Activated T-cell treated with anti-CD3 and anti-CD28 coated beads, Interleukin-2, amount 50 U/mL, for 4 hours (primary cell): ENCODE measurements around the gene INVS. TPM values are rescaled to one million over a fixed set of nuclear protein-coding genes. Genes with fewer than 3 reads are reported as not detected.
"Not testable (repeated sequence)": the region's sequence is repeated elsewhere in the genome, so short reads cannot be mapped to it uniquely, and the experiment has no call there.

ENCODE experiments used
- ATAC-seq, 2 donors: fragments of 200-7000 bp; cut with Tn5 transposase; one replicate each; pipeline ENCODE4 v1.10.0; 2021
- DNase-seq: peaks from one replicate; pipeline ENCODE4 v3.0.0-alpha.2; 2020
- H3K27me3 Mint-ChIP-seq: one replicate; pipeline ENCODE4 v1.8.0; 2021; ENCODE audit warnings: low read depth, mixed read lengths
- H3K36me3 Mint-ChIP-seq: one replicate; pipeline ENCODE4 v1.8.0; 2022; ENCODE audit warnings: mixed read lengths; ENCODE audit not compliant: insufficient read depth
- H3K4me1 Mint-ChIP-seq: one replicate; pipeline ENCODE4 v1.8.0; 2021; ENCODE audit warnings: low read depth, mixed read lengths
- H3K4me3 Mint-ChIP-seq: one replicate; pipeline ENCODE4 v1.8.0; 2021; ENCODE audit warnings: mild to moderate bottlenecking, moderate library complexity, mixed read lengths
- H3K9me3 Mint-ChIP-seq: one replicate; pipeline ENCODE4 v1.8.0; 2021; ENCODE audit warnings: mixed read lengths
- total RNA-seq, 3 donors: library from RNA; stranded (reverse); gene quantifications; one replicate each; pipeline ENCODE4 v1.2.1, GENCODE V29; 2021

Gene INVS
- total RNA-seq, 3 donors from 2014 or later: 10.2 to 11.1 (median 10.4) TPM

DNA sequence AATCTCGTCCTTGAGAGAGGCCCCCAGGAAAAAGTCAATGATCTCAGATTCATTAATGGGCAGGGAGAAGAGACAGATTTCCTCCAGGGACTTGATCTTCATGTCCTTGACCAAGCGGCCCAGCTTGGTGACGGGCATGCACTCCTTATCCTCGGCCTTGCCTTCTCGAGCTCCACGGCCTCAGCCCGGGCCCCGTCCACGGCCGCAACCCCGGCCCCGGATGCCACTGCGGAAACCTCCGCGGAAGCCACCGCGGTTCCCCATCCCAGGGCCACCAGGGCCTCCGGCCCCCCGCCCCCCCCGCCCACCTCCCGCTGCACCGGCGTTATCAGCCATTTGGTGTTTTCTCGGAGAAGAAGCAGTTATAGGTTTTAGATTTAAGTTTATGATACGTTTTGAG is 18.3 kb downstream of the INVS start:
- Mint-ChIP-seq H3K27me3 (no peaks in the 10 kb centered on the region), H3K9me3 (no peaks in the 10 kb centered on the region), H3K4me3 (no peak overlapping the region)

DNA sequence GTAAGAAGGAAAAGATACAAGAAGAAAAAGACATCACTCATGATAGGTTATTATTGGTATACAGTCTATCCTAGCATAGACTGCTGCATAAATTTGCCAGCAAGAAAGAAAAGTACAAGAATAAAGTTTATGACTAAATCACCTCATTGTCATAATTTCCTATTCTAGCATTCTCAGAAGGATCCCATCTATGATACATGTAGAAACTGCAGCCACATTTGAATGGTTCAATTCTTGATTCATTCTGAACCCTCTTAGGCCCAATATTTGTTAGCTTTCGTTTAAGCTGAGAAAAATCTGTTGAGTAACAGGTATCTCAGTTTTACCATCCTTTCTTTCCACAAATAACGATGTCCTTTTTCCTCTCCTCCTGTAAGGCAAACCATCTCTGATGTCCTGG is 21.2 kb downstream of the INVS start:
- peak; percentile 62 to 71 for ATAC-seq

More for the DNA sequence above, 18.3 kb downstream of the INVS start:
- no peak for ATAC-seq
- Mint-ChIP-seq H3K4me1 (peaks cover 16% of the 10 kb centered on the region), H3K36me3 (peaks cover 17% of the 10 kb centered on the region)
- no peak for DNase-seq

DNA sequence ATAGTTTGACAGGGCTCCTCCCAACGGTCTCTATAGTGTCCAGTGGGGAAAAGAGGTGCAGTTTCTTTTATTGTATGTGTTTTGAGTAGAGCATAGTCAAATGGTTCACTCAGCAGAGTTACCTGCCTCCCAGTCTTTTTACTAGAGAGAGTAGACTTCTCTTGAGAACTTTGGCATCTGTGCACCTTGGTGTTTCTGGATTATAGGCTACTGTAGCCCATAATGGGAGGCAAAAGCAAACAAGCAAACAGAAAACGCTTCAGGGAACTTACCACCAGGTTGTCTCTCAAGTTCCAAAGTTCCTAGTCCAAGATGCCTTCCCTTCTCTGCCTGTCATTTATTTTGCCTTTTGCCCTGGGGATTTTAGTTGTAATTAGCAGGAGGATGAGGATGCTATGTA is 26.2 kb downstream of the INVS start:
- Mint-ChIP-seq H3K36me3 (peaks cover 24% of the 10 kb centered on the region), H3K4me3 (no peak overlapping the region), H3K4me1 (peaks cover 12% of the 10 kb centered on the region), H3K27me3 (no peaks in the 10 kb centered on the region), H3K9me3 (no peaks in the 10 kb centered on the region)
- ATAC-seq (no peak), DNase-seq (no peak)

More for the DNA sequence above, 21.2 kb downstream of the INVS start:
- H3K4me1 Mint-ChIP-seq: peaks cover 14% of the 10 kb centered on the region
- no peaks in the 10 kb centered on the region for H3K9me3 Mint-ChIP-seq
- H3K4me3 Mint-ChIP-seq: no peak overlapping the region
- H3K27me3 Mint-ChIP-seq: no peaks in the 10 kb centered on the region
- DNase-seq: no peak
- H3K36me3 Mint-ChIP-seq: peaks cover 15% of the 10 kb centered on the region

DNA sequence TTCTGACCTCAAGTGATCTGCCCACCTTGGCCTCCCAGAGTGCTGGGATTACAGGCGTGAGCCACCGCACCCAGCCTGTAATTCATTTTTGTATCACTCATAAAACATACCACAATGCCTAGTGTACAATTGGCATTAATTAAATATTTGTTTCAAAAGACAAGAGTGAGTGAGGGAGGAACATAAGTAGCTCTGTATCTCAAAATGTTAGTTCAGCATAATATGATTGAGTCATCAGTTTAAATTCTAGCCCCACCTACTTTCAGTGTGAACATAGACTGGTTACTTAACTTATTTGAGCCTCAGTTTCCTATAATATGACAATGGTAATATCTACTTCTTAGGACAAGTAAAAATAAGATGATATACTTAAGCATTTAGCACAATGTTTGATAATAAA is 26.9 kb downstream of the INVS start:
- no peak for DNase-seq
- no peaks in the 10 kb centered on the region for H3K27me3 Mint-ChIP-seq
- H3K4me1 Mint-ChIP-seq: peaks cover 8% of the 10 kb centered on the region
- no peaks in the 10 kb centered on the region for H3K9me3 Mint-ChIP-seq
- no peak for ATAC-seq
- peaks cover 24% of the 10 kb centered on the region for H3K36me3 Mint-ChIP-seq
- H3K4me3 Mint-ChIP-seq: no peak overlapping the region

DNA sequence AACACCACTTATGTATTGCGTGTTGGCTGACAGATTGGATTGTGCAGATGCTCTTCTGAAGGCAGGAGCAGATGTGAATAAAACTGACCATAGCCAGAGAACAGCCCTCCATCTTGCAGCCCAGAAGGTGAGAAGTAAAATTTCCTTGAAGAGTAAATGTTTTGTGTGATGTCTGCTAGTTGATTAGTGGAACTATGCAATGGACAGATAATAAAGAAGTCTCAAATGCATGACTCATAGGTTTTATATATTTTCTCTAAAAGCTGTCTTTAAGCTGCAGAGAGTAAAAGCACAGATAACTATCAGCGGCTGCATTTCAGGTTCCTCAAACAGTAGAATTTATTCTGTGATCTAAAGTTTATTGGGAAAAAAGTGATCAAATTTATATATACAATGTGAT is 27.4 kb downstream of the INVS start:
- H3K4me3 Mint-ChIP-seq: no peak overlapping the region
- DNase-seq (no peak), ATAC-seq (no peak)
- no peaks in the 10 kb centered on the region for H3K9me3 Mint-ChIP-seq
- peaks cover 24% of the 10 kb centered on the region for H3K36me3 Mint-ChIP-seq
- H3K4me1 Mint-ChIP-seq: peaks cover 8% of the 10 kb centered on the region
- no peaks in the 10 kb centered on the region for H3K27me3 Mint-ChIP-seq

DNA sequence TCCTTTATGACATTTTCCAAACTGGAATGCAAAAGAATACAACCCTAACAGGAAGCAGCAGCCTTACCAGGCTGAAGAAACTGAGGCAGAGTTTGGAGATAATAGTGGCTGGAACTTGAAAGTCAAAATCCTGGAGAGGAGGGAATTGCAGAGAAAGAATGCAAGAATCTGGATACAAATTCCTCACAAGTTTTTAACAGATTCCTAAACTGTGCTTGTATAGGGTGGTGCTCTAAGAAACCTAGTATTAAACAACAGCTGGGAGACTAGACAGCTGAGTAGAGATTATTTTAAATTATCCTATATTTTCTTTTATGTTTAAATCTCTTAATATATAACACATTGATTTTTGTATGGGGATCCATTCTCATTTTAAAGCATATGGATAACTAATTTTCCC is 30.7 kb downstream of the INVS start:
- H3K27me3 Mint-ChIP-seq: no peaks in the 10 kb centered on the region
- peaks cover 4% of the 10 kb centered on the region for H3K4me1 Mint-ChIP-seq
- no peaks in the 10 kb centered on the region for H3K9me3 Mint-ChIP-seq
- DNase-seq (no peak), ATAC-seq (no peak)
- H3K4me3 Mint-ChIP-seq: no peak overlapping the region
- peaks cover 32% of the 10 kb centered on the region for H3K36me3 Mint-ChIP-seq

DNA sequence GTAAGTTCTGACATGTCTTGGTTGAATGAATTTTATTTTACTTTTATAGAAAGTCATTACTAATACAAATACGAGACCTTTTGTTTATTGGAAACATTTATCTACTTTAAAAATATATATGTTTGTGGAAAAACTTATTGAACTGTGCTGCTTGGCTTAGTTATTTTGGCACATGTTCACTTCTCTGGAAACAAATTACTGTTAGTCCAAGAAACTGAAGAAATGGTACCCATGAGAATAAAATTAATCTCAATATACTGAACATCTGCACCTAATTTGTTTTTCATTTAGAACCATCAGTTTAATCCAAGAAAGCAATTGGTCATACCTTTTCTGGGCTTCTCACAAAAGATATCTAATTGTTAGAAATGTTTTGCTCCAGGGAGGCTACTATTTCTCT is 32.2 kb downstream of the INVS start:
- no peaks in the 10 kb centered on the region for H3K4me1 Mint-ChIP-seq
- no peak for ATAC-seq
- H3K27me3 Mint-ChIP-seq: no peaks in the 10 kb centered on the region
- H3K9me3 Mint-ChIP-seq: no peaks in the 10 kb centered on the region
- no peak overlapping the region for H3K4me3 Mint-ChIP-seq
- no peak for DNase-seq
- peaks cover 25% of the 10 kb centered on the region for H3K36me3 Mint-ChIP-seq

DNA sequence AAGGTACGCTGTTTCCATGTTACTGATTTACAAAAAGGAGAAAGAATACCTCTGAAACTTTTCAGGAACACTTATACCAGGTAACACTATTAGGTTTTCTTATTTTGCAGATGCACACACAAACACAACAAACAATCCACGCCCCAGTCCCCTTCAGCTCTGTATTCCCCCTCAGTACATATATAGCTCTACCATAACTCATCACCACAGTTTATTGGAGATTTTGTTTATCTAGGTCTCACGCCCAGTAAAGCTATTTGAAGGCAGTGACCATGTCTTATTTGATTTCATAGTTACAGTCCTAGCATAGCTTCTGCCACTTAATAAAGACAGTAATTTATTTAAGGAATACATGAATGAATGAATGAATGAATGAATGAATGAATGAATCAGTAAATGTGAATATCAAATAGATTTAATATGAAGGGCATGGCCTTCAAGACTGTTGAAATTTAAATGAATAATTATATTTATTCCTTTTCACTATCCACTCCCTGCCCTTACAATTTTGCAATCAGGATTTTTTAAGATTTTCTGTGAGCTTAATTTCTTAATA is 32.9 kb downstream of the INVS start:
- H3K9me3 Mint-ChIP-seq: no peaks in the 10 kb centered on the region
- no peaks in the 10 kb centered on the region for H3K4me1 Mint-ChIP-seq
- H3K36me3 Mint-ChIP-seq: peaks cover 25% of the 10 kb centered on the region
- H3K27me3 Mint-ChIP-seq: no peaks in the 10 kb centered on the region
- DNase-seq: no peak
- no peak overlapping the region for H3K4me3 Mint-ChIP-seq
- no peak for ATAC-seq

DNA sequence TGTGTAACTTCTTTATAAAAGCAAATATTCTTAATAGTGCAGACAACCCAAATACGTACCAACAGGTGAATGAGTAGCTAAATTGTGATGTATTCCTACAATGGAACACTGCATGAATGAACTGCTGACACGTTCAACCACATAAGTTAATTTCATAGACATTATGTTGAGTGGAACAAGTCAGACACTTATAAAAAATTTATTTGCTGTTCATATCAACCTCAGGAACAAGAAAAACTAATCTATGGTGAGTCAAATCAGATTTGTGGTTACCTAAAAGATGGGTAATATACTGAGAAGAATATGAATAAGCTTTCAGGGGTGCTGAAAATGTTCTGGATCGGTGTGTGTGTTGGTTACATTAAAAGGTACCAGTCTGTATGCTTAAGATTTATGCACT is 35.7 kb downstream of the INVS start:
- ATAC-seq (peak; percentile 67 to 69), DNase-seq (no peak)
- Mint-ChIP-seq H3K27me3 (no peaks in the 10 kb centered on the region), H3K4me3 (no peak overlapping the region), H3K4me1 (no peaks in the 10 kb centered on the region), H3K9me3 (no peaks in the 10 kb centered on the region), H3K36me3 (peaks cover 17% of the 10 kb centered on the region)

DNA sequence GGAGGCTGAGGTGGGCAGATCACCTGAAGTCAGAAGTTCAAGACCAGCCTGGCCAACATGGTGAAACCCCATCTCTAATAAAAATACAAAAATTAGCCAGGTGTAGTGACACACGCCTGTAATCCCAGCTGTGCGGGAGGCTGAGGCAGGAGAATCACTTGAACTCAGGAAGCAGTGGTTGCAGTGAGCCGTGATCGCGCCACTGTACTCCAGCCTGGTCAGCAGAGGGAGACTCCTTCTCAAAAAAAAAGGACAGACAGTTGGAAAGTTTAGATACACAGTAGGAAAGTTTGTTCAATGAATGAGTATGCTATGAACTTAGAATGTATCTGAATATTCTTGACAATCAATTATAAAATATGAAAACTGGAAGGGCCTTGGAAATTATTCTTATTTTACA is 37.8 kb downstream of the INVS start:
- H3K27me3 Mint-ChIP-seq, H3K9me3 Mint-ChIP-seq, ATAC-seq, DNase-seq, H3K4me3 Mint-ChIP-seq, H3K4me1 Mint-ChIP-seq: not testable (repeated sequence)
- H3K36me3 Mint-ChIP-seq: peaks cover 16% of the 10 kb centered on the region

DNA sequence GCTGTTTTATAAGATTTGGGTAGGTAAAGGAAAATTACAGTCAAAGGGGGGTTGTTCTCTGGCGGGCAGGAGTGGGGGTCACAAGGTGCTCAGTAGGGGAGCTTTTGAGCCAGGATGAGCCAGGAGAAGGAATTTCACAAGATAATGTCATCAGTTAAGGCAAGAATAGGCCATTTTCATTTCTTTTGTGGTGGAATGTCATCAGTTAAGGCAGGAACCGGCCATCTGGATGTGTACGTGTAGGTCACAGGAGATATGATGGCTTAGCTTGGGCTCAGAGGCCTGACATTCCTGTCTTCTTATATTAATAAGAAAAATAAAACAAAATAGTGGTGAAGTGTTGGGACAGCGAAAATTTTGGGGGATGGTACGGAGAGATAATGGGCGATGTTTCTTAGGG is 41.3 kb downstream of the INVS start:
- not testable (repeated sequence) for H3K36me3 Mint-ChIP-seq, H3K4me3 Mint-ChIP-seq, H3K9me3 Mint-ChIP-seq, H3K4me1 Mint-ChIP-seq, DNase-seq, H3K27me3 Mint-ChIP-seq, ATAC-seq

DNA sequence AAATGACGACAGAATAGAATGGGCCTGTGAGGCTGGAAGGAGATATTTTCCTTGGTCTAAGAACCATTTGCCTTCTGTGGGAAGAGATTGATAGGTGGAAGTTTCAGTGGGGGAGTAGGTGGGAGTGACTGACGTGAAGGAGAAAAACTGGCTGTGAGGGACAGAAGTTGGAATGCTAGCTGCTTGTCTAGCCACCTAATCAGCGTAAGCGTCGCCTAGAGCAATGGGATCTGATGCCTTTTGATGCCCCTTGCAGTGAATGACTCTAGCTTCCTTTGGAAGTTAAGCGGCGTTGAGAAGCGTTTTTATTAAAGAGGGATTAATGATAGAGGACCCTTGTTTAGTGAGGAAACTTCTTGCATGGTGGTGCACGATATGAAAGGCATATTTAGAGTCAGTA is 42.8 kb downstream of the INVS start:
- not testable (repeated sequence) for H3K4me1 Mint-ChIP-seq, H3K4me3 Mint-ChIP-seq, DNase-seq, ATAC-seq, H3K9me3 Mint-ChIP-seq, H3K36me3 Mint-ChIP-seq, H3K27me3 Mint-ChIP-seq

DNA sequence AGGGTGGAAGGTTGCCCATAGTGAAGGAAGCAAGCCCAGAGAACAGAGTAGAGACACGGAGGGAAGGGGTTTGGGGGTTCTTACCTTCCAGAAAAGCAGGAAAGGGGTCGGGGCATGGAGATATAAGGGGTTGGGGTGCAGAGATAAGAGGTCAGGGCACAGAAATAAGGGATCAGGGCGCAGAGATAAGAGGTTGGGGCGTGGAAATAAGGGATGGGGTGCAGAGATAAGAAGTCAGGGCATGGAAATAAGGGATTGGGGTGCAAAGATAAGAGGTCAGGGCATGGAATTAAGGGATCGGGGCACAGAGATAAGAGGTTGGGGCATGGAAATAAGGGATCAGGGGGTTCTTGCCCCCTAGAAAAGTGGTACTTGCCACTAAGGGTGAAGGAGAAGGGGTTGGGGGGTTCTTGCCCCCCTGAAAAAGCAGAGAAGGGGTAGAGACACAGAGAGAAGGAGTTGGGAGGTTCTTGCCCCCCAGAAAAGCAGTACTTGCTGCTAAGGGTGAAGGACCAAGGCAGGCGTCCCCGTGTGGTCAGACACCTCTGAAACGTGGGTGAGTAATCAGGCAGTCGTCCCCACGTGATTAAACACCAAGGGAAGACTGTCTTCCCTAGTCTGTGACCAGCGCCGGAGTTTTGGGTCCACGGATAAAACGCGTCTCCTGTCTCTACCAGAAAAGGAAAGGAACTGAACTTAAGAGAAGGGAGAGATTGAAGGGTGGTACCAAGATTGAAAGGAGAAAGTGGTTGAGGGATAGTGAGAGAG is 46.3 kb downstream of the INVS start:
- H3K4me1 Mint-ChIP-seq, ATAC-seq, DNase-seq, H3K27me3 Mint-ChIP-seq, H3K36me3 Mint-ChIP-seq, H3K9me3 Mint-ChIP-seq, H3K4me3 Mint-ChIP-seq: not testable (repeated sequence)

DNA sequence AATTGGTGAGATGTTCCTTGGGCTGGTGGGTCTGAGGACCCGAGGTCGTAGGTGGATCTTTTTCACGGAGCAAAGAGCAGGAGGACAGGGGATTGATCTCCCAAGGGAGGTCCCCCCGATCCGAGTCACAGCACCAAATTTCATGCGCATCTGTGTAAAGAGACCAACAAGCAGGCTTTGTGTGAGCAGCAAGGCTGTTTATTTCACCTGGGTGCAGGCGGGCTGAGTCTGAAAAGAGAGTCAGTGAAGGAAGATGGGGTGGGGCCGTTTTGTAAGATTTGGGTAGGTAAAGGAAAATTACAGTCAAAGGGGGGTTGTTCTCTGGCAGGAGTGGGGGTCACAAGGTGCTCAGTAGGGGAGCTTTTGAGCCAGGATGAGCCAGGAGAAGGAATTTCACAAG is 46.9 kb downstream of the INVS start:
- H3K9me3 Mint-ChIP-seq, DNase-seq, H3K4me3 Mint-ChIP-seq, H3K27me3 Mint-ChIP-seq, ATAC-seq, H3K4me1 Mint-ChIP-seq, H3K36me3 Mint-ChIP-seq: not testable (repeated sequence)

DNA sequence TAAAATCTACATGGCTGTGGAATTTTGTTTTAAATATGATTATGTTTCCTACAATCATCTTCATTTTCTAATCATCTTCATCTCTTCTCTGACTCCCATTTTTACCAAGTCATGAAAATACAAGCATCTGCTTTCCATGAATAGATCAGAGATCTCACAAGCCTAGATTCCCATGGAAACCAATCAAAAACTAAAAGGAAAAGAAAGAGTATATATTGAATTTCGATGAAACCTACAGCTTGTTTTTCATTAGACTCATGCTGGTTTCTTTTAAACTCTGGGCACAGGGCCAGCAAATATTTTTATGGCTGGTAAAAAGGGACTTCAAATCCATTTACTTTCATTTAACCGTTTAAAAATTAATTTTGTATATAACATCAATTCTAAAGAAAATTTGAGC is 51.2 kb downstream of the INVS start:
- Mint-ChIP-seq H3K9me3 (no peaks in the 10 kb centered on the region), H3K27me3 (no peaks in the 10 kb centered on the region), H3K4me1 (no peaks in the 10 kb centered on the region), H3K36me3 (peaks cover 4% of the 10 kb centered on the region), H3K4me3 (no peak overlapping the region)
- DNase-seq (no peak), ATAC-seq (no peak)
